Measurements from ENCODE around the gene OVCA2.

Gene OVCA2

DNA sequence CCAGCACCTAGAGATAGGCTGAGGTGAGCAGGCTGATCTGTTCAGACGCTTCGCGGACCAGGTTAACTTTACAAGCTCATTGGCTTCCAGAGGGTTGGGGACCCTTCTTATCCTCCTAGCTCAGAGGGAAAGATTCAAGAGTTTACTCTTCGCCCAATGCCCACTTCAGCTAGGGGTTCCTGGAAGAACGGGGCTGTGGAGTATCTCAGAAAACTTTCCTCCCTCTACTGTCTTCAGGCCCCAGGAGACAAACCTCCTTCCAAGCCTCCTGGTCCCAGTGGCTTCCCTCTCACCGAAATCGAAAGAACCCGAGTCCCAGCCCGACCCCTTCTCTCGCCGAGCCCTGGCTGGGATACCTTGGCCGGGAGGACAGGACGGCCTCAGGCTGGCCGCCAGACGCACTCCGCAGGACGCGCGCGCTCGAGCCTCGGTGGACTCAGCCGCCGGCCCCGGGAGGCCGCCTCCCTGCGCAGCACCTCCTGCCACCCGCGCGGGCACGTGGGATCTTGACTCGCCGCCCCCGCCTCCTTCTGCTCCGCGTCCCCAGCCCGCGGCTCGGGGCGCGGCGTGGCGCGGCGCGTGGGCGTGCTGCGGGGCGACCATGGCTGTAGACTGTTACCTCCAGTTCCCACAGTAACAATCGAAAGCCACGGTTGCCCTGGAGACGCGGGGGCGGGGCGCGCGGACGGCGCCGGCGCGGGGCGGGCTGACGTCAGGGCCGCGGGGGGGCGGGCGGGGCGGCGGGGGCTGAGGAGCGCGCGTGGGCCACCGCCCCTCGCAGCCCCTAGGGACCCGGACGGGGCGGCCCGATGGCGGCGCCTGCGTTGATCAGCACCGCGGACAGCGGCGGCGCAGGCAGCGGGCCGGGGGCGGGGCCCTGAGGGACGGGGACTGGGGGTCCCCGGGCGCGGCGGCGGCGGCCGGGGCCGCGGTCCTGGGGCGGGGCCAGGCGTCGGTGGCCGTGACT lies 7.8 kb downstream of the OVCA2 start:
- Histone ChIP-seq H3K27ac (ENCODE audit: low read depth, low read length) (no peak overlapping the region), H3K9me3 (ENCODE audit: control insufficient read depth, insufficient read depth, low read length) (no peaks in the 10 kb centered on the region), H3K36me3 (ENCODE audit: control insufficient read depth, insufficient read depth, low read length) (no peaks in the 10 kb centered on the region), H3K9ac (ENCODE audit: low read depth, low read length) (no peak overlapping the region), H3K4me3 (ENCODE audit: low read depth, low read length) (peak overlapping the region; percentile 55), H3K27me3 (ENCODE audit: control insufficient read depth, insufficient read depth, low read length) (peaks cover 66% of the 10 kb centered on the region), H3K4me1 (ENCODE audit: control insufficient read depth, insufficient read depth, low read length) (peaks cover 2% of the 10 kb centered on the region; the same call in 1 of the 2 replicates)

DNA sequence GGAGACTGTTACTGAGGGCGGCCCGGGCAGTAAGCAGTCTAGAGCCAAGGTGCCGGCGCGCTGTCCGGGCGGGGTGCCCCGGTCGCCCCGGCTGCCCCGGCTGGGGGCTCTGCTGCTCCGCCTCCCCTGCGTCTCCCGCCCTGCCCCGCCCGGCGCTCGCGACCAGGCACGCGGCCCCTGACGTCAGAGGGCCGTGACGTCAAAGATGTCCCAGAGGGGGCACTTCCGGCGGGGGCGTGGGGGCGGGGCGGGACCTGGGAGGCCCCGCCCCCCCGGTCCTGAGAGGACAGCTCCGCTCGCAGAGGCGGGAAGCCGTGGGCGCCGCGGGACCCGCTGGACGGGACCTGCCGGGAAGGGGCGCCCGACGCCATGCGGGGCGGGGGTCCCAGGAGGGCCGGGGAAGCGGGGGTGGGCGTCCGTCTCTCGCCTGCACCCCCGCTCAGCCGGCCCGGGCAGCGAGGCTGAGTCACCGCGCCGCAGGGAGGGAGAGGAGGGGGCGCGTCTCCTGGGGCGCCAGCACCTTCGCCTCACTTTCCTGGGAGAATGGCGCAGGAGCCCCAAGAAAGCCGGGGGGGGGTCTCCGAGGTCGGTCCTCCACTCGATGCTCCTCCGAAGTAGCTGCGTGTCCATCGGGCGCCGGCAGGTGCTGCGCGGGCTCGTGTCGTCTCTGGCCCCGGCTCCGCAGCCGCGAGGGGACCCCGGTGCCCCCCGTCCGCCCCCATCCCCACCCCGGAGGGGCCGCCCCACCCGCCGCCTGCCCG lies 8.7 kb downstream of the OVCA2 start:
- no peak overlapping the region for H3K9ac ChIP-seq (ENCODE audit: low read depth, low read length)
- H3K27ac ChIP-seq (ENCODE audit: low read depth, low read length), result no peak overlapping the region
- H3K36me3 ChIP-seq (ENCODE audit: control insufficient read depth, insufficient read depth, low read length), result no peaks in the 10 kb centered on the region
- peaks cover 4% of the 10 kb centered on the region; the same call in 1 of the 2 replicates for H3K4me1 ChIP-seq (ENCODE audit: control insufficient read depth, insufficient read depth, low read length)
- H3K4me3 ChIP-seq (ENCODE audit: low read depth, low read length), result peak overlapping the region; percentile 52; the same call in 1 of the 2 replicates
- peaks cover 75% of the 10 kb centered on the region for H3K27me3 ChIP-seq (ENCODE audit: control insufficient read depth, insufficient read depth, low read length)
- no peaks in the 10 kb centered on the region for H3K9me3 ChIP-seq (ENCODE audit: control insufficient read depth, insufficient read depth, low read length)

GRCh38 chr17:2051061-2051932 lies 9.5 kb downstream of the OVCA2 start:
- Histone ChIP-seq H3K36me3 (ENCODE audit: control insufficient read depth, insufficient read depth, low read length) (no peaks in the 10 kb centered on the region), H3K27ac (ENCODE audit: low read depth, low read length) (no peak overlapping the region), H3K9ac (ENCODE audit: low read depth, low read length) (no peak overlapping the region), H3K9me3 (ENCODE audit: control insufficient read depth, insufficient read depth, low read length) (no peaks in the 10 kb centered on the region), H3K27me3 (ENCODE audit: control insufficient read depth, insufficient read depth, low read length) (peaks cover 83% of the 10 kb centered on the region), H3K4me3 (ENCODE audit: low read depth, low read length) (no peak overlapping the region), H3K4me1 (ENCODE audit: control insufficient read depth, insufficient read depth, low read length) (peaks cover 6% of the 10 kb centered on the region)

DNA sequence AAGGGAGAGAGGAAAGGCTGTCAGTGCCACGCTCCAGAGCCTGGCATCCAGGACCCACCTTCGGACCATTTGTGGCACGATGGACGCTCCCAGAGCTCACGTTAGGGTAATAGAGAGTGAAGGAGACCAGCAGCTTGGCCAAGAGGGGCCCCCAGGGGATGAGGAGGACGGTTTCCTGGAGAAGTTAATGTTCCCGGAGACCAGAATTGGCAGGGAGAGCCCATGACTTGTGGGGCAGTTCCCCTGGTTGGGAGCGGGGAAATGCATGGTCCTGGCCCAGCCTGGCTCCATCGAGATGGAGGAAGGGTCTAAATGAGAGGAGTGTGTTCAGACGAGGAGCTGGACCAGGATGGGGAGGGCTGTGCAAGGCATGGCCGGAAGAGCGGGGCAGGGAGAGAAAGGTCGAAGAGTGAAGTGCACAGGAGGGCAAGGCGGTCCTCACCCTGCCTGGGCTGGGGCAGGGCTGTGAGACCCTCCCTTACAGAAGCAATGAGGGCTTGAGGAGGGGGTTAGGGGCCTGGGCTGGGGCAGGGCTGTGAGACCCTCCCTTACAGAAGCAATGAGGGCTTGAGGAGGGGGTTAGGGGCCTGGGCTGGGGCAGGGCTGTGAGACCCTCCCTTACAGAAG lies 10.2 kb downstream of the OVCA2 start:
- peaks cover 90% of the 10 kb centered on the region for H3K27me3 ChIP-seq (ENCODE audit: control insufficient read depth, insufficient read depth, low read length)
- H3K27ac ChIP-seq (ENCODE audit: low read depth, low read length), result no peak overlapping the region
- H3K9me3 ChIP-seq (ENCODE audit: control insufficient read depth, insufficient read depth, low read length), result no peaks in the 10 kb centered on the region
- H3K4me3 ChIP-seq (ENCODE audit: low read depth, low read length), result no peak overlapping the region
- peaks cover 9% of the 10 kb centered on the region for H3K4me1 ChIP-seq (ENCODE audit: control insufficient read depth, insufficient read depth, low read length)
- no peak overlapping the region for H3K9ac ChIP-seq (ENCODE audit: low read depth, low read length)
- no peaks in the 10 kb centered on the region for H3K36me3 ChIP-seq (ENCODE audit: control insufficient read depth, insufficient read depth, low read length)

DNA sequence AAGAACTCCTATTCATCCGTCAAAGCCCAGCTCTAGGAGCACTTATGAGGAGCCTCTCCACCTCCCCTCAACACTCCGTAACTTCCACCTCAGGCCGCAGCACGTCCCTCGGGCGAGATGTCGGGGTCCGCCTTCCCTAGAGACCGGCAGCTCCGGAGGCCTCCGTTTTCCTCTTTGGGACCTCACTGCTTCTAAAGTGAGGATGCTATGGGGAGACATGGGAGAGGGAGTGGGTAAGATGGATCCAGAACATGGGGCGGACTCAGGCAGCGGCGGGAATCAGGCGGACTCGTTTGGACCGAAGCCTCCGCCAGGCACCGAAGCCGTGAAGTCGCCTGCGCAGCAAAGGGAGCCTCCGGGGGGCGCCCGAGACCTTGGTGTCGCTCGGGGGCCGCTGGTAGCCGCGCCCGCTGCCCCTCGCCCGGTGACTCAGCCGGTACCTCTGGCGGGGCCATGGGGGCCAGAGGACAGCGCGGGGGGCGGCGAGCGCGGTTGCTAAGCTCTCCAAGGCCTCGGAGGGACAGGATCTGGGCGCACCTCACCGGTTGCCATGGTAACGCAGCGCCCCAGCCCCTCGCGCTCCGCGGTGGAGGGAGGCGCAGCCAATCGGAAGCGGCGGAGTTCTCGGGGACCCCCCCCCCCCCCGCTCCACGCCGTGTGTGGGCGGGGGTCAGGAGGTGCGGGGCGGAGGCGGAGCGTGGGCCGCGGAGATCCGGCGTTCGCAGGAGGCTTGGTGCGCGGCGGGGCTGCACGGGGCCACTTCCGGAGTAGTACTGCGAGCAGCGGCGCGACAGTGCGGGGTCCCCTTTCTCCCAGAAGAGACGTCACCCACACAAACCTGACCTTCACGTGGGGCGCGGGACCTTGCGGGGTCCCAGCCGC lies 11.8 kb downstream of the OVCA2 start:
- no peaks in the 10 kb centered on the region for H3K9me3 ChIP-seq (ENCODE audit: control insufficient read depth, insufficient read depth, low read length)
- no peak overlapping the region for H3K27ac ChIP-seq (ENCODE audit: low read depth, low read length)
- H3K9ac ChIP-seq (ENCODE audit: low read depth, low read length), result no peak overlapping the region
- H3K36me3 ChIP-seq (ENCODE audit: control insufficient read depth, insufficient read depth, low read length), result no peaks in the 10 kb centered on the region
- peaks cover 92% of the 10 kb centered on the region for H3K27me3 ChIP-seq (ENCODE audit: control insufficient read depth, insufficient read depth, low read length)
- peak overlapping the region; percentile 53 for H3K4me3 ChIP-seq (ENCODE audit: low read depth, low read length)
- H3K4me1 ChIP-seq (ENCODE audit: control insufficient read depth, insufficient read depth, low read length), result peaks cover 9% of the 10 kb centered on the region

- no peak overlapping the region for H3K27ac ChIP-seq (ENCODE audit: low read depth, low read length)
- H3K4me1 ChIP-seq (ENCODE audit: control insufficient read depth, insufficient read depth, low read length), result peaks cover 9% of the 10 kb centered on the region
- H3K9me3 ChIP-seq (ENCODE audit: control insufficient read depth, insufficient read depth, low read length), result no peaks in the 10 kb centered on the region
- peak overlapping the region; percentile 53 for H3K4me3 ChIP-seq (ENCODE audit: low read depth, low read length)
- H3K36me3 ChIP-seq (ENCODE audit: control insufficient read depth, insufficient read depth, low read length), result no peaks in the 10 kb centered on the region
- H3K27me3 ChIP-seq (ENCODE audit: control insufficient read depth, insufficient read depth, low read length), result peaks cover 92% of the 10 kb centered on the region
- no peak overlapping the region for H3K9ac ChIP-seq (ENCODE audit: low read depth, low read length)
Measured at GRCh38 chr17:2054262-2054511, 12.4 kb downstream of the OVCA2 start.

- peaks cover 9% of the 10 kb centered on the region for H3K4me1 ChIP-seq (ENCODE audit: control insufficient read depth, insufficient read depth, low read length)
- peaks cover 92% of the 10 kb centered on the region for H3K27me3 ChIP-seq (ENCODE audit: control insufficient read depth, insufficient read depth, low read length)
- H3K27ac ChIP-seq (ENCODE audit: low read depth, low read length), result no peak within 1 kb of the TSS
- peak within 1 kb of the TSS; percentile 53 for H3K4me3 ChIP-seq (ENCODE audit: low read depth, low read length)
- no peaks in the 10 kb centered on the region for H3K9me3 ChIP-seq (ENCODE audit: control insufficient read depth, insufficient read depth, low read length)
- no peak within 1 kb of the TSS for H3K9ac ChIP-seq (ENCODE audit: low read depth, low read length)
- H3K36me3 ChIP-seq (ENCODE audit: control insufficient read depth, insufficient read depth, low read length), result no peaks in the 10 kb centered on the region
Measured at GRCh38 chr17:2054512-2055291, 12.9 kb downstream of the OVCA2 start, which contains the start of gene HIC1. HIC1 (plus strand) TSS chr17:2055103; CDS start chr17:2056691, 1,588 bp downstream.

- Histone ChIP-seq H3K9ac (ENCODE audit: low read depth, low read length) (no peak overlapping the region), H3K27me3 (ENCODE audit: control insufficient read depth, insufficient read depth, low read length) (peaks cover 94% of the 10 kb centered on the region), H3K27ac (ENCODE audit: low read depth, low read length) (no peak overlapping the region), H3K4me1 (ENCODE audit: control insufficient read depth, insufficient read depth, low read length) (peaks cover 9% of the 10 kb centered on the region), H3K9me3 (ENCODE audit: control insufficient read depth, insufficient read depth, low read length) (no peaks in the 10 kb centered on the region), H3K4me3 (ENCODE audit: low read depth, low read length) (peak overlapping the region; percentile 51), H3K36me3 (ENCODE audit: control insufficient read depth, insufficient read depth, low read length) (no peaks in the 10 kb centered on the region)
Measured at GRCh38 chr17:2055292-2056205, 13.7 kb downstream of the OVCA2 start.

Measured in HUES48 (cell line).